Calu3 (cell line): ENCODE results near the gene PCYT1A. TPM values are rescaled to one million over a fixed set of nuclear protein-coding genes. Genes with fewer than 3 reads are reported as not detected.

Experiments used
- BruUV-seq: library from RNA; stranded (reverse); fragments of 400-500 nt; replicated peaks from 2 replicates; lab custom pipeline; 2021; lab: Mats Ljungman, UMichigan
- CTCF ChIA-PET: fragments of 300-600 bp; sonication (Branson Sonifier 250); formaldehyde crosslinking; loops from one replicate; lab custom pipeline; 2022; ENCODE audit warnings: antibody characterized with exemption; lab: Charles Lee
- DNase-seq: peaks from one replicate; pipeline ENCODE4 v3.0.0; 2022
- H3K27ac Mint-ChIP-seq: one replicate; pipeline ENCODE4 v1.8.0; 2022; ENCODE audit warnings: mixed read lengths; ENCODE audit not compliant: unreplicated experiment
- H3K27me3 Mint-ChIP-seq: one replicate; pipeline ENCODE4 v1.8.0; 2022; ENCODE audit warnings: mixed read lengths; ENCODE audit not compliant: unreplicated experiment
- H3K36me3 Mint-ChIP-seq: one replicate; pipeline ENCODE4 v1.8.0; 2022; ENCODE audit warnings: mild to moderate bottlenecking, moderate library complexity, mixed read lengths; ENCODE audit not compliant: insufficient read depth, unreplicated experiment
- H3K4me1 Mint-ChIP-seq: one replicate; pipeline ENCODE4 v1.8.0; 2022; ENCODE audit warnings: mild to moderate bottlenecking, low read depth, mixed read lengths; ENCODE audit not compliant: unreplicated experiment
- H3K4me3 Mint-ChIP-seq: one replicate; pipeline ENCODE4 v1.8.0; 2022; ENCODE audit warnings: mild to moderate bottlenecking, low read depth, moderate library complexity, mixed read lengths; ENCODE audit not compliant: unreplicated experiment
- H3K9me3 Mint-ChIP-seq: one replicate; pipeline ENCODE4 v1.8.0; 2022; ENCODE audit warnings: low read depth, mixed read lengths; ENCODE audit not compliant: unreplicated experiment
- intact Hi-C: fragments of 100-400 bp; cut with micrococcal nuclease; formaldehyde crosslinking; loops from one replicate; pipeline ENCODE4 v1.10.0; 2022; ENCODE audit not compliant: unreplicated experiment
- total RNA-seq: library from RNA; stranded (reverse); gene quantifications from 2 replicates; pipeline ENCODE4 v1.2.3, GENCODE V29; 2022
- TF ChIP-seq, protein P1 (sequence below): fragments of 200-600 bp; IDR thresholded peaks from one replicate; pipeline ENCODE4 v1.8.0; 2022; ENCODE audit warnings: antibody characterized with exemption; ENCODE audit not compliant: unreplicated experiment

PCYT1A gene
- total RNA-seq, 1 experiment from 2014 or later = 47.0 TPM

DNA sequence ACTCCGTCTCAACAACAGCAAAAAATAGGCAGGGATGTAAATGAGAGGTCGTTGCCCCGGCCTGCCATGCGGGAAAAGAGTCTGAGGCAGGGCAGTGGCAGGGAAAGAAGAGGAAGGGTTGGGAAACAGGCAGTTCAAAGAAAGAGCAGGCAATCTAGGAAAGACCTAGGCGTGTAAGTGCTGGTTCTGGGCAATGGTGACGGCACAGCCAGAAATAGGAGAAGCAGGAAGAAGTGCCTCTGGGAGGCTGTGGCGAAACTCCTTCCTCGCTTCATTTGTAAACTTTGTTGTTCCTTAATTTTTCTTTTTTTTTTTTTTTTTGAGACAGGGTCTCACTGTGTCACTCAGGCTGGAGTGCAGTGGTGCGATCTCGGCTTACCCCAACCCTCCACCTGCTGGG is 66.9 kb downstream of the PCYT1A start:
- H3K4me1 Mint-ChIP-seq = no peaks in the 10 kb centered on the region
- CTCF ChIA-PET = interaction anchor here (0.6 kb wide), 1 partner anchor 126 kb away, joined by 3 read pairs; no protein-coding TSS in a partner anchor
- H3K27ac Mint-ChIP-seq = no peak overlapping the region
- H3K9me3 Mint-ChIP-seq = no peaks in the 10 kb centered on the region
- no TSS peak for BruUV-seq
- peaks cover 39% of the 10 kb centered on the region for H3K27me3 Mint-ChIP-seq
- no peak for DNase-seq
- no peak overlapping the region for H3K4me3 Mint-ChIP-seq
- intact Hi-C loops = no loop called here
- H3K36me3 Mint-ChIP-seq = no peaks in the 10 kb centered on the region
- TF ChIP-seq, protein P1, sequence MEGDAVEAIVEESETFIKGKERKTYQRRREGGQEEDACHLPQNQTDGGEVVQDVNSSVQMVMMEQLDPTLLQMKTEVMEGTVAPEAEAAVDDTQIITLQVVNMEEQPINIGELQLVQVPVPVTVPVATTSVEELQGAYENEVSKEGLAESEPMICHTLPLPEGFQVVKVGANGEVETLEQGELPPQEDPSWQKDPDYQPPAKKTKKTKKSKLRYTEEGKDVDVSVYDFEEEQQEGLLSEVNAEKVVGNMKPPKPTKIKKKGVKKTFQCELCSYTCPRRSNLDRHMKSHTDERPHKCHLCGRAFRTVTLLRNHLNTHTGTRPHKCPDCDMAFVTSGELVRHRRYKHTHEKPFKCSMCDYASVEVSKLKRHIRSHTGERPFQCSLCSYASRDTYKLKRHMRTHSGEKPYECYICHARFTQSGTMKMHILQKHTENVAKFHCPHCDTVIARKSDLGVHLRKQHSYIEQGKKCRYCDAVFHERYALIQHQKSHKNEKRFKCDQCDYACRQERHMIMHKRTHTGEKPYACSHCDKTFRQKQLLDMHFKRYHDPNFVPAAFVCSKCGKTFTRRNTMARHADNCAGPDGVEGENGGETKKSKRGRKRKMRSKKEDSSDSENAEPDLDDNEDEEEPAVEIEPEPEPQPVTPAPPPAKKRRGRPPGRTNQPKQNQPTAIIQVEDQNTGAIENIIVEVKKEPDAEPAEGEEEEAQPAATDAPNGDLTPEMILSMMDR = no peak

DNA sequence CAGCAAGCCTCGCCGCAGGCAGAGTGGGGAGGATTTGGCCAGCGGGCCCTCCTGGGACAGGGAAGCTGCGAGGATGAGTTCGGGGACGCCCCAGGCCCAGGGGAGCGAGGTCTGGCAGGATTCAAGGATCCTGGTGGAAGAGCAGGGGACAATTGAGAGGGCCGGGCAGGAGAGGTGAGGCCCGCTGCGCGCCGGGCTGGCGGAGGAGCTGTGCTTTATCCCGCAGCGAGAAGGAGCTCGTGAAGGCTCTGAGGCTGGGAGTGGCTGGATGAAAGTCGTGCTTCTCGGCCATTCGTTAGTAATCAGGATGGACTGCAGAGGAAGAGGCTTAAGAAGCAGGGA is 67.6 kb downstream of the PCYT1A start:
- no peak overlapping the region for H3K4me3 Mint-ChIP-seq
- TF ChIP-seq, protein P1 = no peak
- no peaks in the 10 kb centered on the region for H3K9me3 Mint-ChIP-seq
- no peak overlapping the region for H3K27ac Mint-ChIP-seq
- intact Hi-C loops = no loop called here
- peaks cover 45% of the 10 kb centered on the region for H3K27me3 Mint-ChIP-seq
- no TSS peak for BruUV-seq
- no peak for DNase-seq
- no peaks in the 10 kb centered on the region for H3K36me3 Mint-ChIP-seq
- CTCF ChIA-PET = no interaction called here
- no peaks in the 10 kb centered on the region for H3K4me1 Mint-ChIP-seq

DNA sequence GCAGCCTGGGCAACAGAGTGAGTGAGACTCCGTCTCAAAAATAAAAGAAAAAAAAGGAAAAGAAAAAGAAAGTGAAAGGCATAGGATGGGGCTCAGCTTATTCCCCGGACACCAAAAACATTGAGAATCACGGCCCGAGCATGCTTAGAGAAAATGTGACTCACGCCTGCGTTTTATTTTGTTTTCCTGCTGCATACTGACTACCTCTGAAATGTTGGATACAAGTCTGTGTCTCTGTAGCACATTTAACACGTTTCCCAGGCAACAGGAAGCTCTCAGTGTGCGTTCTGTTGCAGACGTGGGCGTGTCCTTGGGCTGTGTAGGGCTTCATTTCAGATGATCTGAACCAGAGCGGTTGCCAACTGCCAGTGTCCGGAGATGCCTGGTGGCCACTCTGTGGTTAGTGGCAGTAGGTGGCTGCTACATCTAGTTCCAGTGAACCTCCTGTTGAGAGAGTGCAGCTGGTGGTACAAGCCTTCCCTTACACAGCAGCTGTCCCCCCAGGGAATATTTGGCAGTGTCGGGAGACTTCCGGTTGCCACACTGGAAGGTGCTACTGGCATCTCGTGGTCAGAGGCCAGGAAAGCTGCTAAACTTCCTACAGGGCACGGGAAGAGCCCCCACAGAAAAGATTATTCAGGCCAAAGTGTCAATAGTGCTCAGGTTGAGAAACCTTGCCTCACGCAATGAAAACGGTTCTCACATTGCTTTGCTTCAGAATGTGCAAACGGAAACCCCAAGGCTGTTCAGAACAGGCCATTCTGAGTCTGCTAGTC is 68.1 kb downstream of the PCYT1A start:
- no TSS peak for BruUV-seq
- Mint-ChIP-seq H3K27ac (no peak overlapping the region), H3K4me1 (no peaks in the 10 kb centered on the region), H3K27me3 (peaks cover 51% of the 10 kb centered on the region), H3K36me3 (no peaks in the 10 kb centered on the region), H3K9me3 (no peaks in the 10 kb centered on the region), H3K4me3 (no peak overlapping the region)
- DNase-seq = no peak
- CTCF ChIA-PET = no interaction called here
- TF ChIP-seq, protein P1 = no peak
- intact Hi-C loops = no loop called here

GRCh38 chr3:196218155-196218712 is 69.3 kb downstream of the PCYT1A start:
- intact Hi-C loops = no loop called here
- TF ChIP-seq, protein P1 = no peak
- Mint-ChIP-seq H3K27ac (no peak overlapping the region), H3K36me3 (no peaks in the 10 kb centered on the region), H3K9me3 (no peaks in the 10 kb centered on the region), H3K4me3 (no peak overlapping the region), H3K27me3 (peaks cover 58% of the 10 kb centered on the region), H3K4me1 (no peaks in the 10 kb centered on the region)
- no TSS peak for BruUV-seq
- DNase-seq = no peak
- CTCF ChIA-PET = interaction anchor here (0.6 kb wide), 1 partner anchor 200 kb away, joined by 4 read pairs; no protein-coding TSS in a partner anchor
